Activated effector memory CD4-positive, alpha-beta T cell treated with anti-CD3 and anti-CD28 coated beads, Interleukin-2, amount 50 U/mL, for 16 hours (primary cell): ENCODE measurements around the gene SELENOO.
A peak's percentile ranks its signal among the peaks of the same experiment; 100 is the strongest.
"Not testable (repeated sequence)": the region's sequence is repeated elsewhere in the genome, so short reads cannot be mapped to it uniquely, and the experiment has no call there.

ENCODE experiments used
- DNase-seq: peaks from one replicate; pipeline ENCODE4 v3.0.0-alpha.2; 2020

The SELENOO gene

DNA sequence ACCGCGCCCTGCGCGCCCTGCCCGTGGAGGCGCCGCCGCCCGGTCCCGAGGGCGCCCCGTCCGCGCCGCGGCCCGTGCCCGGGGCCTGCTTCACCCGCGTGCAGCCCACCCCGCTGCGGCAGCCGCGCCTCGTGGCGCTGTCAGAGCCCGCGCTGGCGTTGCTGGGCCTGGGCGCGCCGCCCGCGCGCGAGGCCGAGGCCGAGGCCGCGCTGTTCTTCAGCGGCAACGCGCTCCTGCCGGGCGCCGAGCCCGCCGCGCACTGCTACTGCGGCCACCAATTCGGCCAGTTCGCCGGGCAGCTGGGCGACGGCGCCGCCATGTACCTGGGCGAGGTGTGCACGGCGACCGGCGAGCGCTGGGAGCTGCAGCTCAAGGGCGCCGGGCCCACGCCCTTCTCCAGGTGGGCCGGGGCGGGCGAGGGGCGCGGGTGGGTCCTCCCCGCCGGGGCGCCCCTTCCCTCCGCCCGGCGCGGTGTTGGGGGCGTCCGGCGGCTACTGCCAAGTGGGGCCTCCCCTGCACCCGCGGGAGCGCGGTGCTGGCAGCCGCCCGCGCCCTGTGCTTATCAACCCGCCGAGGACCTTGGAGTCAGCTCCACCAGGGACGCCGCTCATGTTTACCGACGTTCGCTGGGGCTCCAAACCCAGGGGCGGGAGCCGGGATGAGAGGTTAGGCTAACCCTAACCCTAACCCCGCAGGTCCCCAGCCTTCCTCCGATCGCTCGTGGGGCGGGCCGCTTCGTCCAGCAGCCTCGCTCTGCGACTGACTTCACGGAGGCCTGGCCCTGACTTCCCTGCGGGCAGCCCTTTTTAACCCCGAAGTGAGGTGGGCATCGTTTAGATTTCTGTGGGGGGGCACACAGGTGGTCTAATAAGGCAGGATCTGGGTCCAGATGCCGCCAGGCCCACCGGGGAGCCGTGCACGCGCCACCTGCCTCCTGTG is 649 bp downstream of the SELENOO start:
- no peak for DNase-seq

DNA sequence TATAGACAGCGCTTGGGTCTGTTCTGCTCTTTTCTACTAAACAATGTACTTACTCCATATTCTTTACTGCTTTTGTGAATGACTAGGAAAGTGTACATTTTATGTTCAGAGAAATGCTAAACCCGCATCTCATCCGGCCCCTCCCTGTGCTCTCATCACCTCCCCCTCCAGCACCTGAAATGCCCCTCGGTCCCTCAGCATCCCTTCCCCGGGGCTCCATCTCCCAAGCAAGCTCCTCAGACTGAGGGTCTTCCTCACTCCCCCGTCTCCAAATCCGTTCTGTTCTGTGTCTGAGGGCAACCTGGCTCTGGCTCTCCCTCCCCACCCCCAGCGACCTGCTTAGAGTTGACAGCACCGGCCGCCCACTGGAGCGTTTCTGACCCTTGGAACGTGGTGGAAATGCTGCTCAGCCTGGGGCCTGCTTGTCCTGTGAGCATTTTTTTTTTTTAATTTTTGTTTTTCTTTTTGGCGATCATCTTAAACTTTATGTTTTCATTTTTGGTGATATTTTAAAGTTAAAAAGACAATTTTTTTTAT is 1.4 kb downstream of the SELENOO start:
- no peak for DNase-seq

- no peak for DNase-seq
Measured at GRCh38 chr22:50203288-50203687, 2.5 kb downstream of the SELENOO start.

- DNase-seq = no peak
Measured at GRCh38 chr22:50204571-50204970, 3.8 kb downstream of the SELENOO start.

- DNase-seq = not testable (repeated sequence)
Measured at GRCh38 chr22:50204998-50205397, 4.2 kb downstream of the SELENOO start.

DNA sequence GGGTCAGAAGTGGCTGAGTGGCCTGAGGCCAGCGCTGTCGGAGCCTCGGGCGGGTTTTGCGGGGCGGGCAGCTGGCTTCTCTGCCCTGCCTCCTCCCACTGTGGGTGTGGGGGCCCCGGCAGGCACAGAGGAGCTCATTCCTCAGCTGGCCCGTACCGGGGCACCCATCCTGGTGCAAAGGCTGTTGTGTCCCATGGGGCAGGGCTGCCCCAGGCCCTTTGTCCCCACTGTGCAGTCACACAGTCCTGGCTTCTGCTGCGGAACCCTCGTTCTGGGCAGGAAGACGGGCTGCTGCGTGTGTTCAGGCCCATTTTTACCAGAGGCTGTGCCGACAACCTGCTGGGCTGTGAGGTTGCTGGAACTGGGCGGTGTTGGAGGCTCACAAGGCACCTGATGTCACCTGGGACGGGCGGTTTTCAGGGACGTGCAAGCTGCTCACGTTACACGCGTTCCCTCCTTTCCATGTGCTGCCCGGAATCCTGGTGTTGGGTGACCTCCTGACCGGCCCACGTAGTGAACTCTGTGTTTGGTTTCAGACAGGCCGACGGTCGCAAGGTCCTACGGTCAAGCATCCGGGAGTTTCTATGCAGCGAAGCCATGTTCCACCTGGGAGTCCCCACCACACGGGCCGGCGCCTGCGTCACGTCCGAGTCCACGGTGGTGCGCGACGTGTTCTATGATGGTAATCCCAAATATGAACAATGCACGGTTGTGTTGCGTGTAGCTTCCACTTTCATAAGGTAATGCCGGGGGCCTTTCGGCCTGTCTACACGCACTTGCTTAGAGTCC is 5.2 kb downstream of the SELENOO start:
- no peak for DNase-seq

DNA sequence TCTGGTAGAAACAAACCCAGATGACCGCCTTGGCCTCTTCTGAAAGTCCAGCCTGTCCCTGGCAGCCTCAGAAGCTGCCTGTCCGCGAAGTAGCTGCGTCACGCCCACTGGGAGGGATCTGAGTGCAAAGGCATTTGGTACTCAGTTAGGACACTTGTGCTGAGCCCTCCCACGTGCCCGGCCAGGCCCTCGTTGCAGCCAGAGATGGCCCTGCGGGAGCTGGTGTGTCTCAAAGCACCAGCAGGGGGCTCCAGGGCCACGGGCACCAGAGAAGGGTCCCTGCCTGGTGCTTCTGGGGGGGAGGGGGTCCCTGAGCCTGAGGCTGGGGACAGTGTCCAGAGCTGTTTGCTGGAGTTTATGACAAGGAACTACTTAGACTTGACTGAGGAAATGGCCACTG is 5.8 kb downstream of the SELENOO start:
- DNase-seq = no peak

DNA sequence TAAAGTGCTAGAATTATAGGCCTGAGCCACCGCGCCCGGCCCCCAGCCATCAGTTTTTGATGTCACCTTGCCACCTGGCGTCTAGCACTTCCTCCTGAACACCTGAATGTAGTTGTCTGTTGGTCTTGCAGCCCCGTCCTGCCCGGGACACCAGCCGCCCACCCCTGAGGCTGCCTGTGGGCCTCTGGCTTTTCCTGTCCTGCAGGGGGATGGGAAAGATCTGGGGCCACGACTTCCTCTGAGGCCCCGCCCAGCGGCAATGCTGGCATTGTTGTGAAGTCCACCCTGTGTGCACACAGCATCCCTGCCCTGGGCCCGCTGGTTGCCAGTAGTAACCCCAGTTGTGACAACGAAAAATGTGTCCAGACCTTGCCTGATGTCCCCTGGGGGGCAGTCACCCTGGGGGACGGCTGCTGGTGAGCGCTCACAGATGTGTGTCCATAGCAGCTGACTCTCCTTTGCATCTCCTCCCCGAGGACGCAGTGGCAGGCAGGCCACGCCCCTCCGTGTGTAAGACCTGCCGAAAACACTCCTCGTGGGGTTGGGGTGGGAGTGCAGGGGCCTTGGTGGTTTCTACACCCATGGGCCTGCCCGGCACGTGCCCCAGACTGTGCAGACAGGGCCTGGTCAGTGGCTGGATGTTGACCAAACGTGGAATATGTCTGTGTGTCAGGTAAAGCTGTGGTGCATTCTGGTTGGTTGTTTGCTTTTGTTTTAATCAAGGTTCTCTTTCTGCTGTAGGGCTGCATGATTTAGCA is 6.8 kb downstream of the SELENOO start:
- DNase-seq = no peak

- no peak for DNase-seq
Measured at GRCh38 chr22:50208430-50208938, 7.7 kb downstream of the SELENOO start.

DNA sequence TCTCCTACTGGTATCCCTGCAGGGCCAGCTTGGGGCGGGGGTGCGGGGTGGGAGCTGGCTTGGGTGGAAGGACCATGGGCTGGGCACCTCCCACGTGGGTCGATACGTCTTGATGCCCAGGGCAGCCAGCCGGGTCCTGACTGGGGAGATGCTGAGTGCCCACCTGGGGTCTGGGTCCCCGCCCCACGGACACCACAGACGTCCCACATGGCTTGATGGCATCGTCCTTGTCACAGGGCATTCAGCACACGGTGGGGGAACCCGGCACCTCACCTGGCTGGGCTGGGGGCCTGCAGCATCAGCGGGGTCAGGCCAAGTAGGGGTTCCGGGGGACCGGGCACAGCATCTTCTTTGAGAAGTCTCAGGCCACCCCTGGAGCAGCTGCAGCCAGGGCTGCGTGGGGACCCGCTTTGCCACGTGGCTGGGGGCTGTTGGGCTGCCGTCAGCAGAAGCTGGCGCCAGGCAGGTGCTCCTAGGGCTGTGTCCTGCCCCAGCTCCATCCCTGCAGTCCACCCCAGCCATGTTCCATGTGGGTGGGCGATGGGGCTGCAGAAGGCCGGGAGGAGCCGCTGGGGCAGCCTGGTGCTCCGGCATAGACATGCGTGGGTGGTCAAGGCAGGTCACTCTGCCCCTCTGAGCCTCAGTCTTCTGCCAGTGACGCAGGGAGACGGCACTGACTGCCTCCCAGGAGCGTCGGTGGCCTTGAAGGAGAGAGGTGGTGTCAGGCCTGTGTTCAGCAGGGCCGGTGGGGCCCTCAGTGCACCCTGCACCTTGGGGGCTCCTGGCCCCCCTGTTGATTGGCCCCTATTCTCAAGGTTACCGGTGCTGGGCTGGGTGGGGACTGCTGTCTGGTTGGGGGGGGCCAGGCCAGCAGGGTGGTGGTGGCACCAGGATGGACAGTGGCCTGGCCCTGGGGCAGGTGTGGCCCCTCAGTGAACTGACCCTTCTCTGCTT is 8.4 kb downstream of the SELENOO start:
- no peak for DNase-seq

DNA sequence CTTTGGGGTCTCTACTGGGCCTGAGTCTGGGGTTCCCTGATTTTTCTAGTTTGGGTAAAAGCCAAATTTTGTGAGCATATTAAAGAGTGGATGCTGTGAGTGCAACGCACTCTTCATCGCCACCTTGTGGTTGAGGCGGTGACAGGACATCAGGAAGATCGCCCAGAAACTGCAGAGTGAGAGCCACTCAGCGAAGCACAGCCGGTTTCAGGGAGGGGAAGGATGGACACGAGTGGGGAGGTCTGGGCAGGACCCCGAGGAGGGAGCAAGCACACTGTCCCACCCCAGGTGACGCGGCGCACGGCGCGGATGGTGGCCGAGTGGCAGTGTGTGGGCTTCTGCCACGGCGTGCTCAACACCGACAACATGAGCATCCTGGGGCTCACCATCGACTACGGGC is 9.1 kb downstream of the SELENOO start:
- DNase-seq = peak; percentile 86

- DNase-seq = no peak
Measured at GRCh38 chr22:50210378-50211139, 9.7 kb downstream of the SELENOO start.

DNA sequence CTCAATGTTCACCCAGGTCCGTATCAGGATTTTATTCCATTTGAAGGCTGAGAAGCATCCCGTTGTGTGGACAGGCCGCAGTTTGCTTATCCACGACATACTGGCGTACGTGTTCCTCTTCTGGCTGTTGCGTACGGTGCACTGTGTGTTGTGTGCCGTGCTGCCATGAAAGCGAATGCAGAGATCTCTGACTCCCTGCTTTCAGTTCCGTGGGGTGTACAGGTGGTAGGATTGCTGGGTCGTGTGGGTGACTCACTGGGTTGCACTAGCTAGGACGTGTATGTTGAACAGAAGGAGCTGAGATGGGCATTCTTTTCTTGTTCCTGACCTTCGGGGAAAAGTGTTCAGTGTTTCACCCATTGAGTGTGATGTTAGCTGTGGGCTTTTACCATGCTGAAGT is 10.3 kb downstream of the SELENOO start:
- no peak for DNase-seq

DNA sequence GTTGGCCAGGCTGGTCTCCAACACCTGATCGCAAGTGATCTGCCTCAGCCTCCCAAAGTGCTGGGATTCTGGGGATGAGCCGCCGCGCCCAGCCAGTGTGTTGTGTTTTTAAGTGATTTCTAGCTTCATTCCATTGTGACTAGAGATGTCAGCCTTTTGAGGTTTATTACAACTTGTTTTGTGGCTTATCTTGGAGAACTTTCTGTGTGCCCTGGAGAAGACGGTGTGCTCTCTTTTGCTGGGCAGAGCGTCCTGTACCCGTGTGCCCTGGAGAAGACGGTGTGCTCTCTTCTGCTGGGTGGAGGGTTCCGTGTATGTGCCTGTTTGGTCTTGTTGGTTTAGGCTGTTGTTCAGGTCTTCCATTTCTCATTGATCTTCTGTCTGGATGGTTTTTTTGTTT is 12.5 kb downstream of the SELENOO start:
- DNase-seq = no peak

DNA sequence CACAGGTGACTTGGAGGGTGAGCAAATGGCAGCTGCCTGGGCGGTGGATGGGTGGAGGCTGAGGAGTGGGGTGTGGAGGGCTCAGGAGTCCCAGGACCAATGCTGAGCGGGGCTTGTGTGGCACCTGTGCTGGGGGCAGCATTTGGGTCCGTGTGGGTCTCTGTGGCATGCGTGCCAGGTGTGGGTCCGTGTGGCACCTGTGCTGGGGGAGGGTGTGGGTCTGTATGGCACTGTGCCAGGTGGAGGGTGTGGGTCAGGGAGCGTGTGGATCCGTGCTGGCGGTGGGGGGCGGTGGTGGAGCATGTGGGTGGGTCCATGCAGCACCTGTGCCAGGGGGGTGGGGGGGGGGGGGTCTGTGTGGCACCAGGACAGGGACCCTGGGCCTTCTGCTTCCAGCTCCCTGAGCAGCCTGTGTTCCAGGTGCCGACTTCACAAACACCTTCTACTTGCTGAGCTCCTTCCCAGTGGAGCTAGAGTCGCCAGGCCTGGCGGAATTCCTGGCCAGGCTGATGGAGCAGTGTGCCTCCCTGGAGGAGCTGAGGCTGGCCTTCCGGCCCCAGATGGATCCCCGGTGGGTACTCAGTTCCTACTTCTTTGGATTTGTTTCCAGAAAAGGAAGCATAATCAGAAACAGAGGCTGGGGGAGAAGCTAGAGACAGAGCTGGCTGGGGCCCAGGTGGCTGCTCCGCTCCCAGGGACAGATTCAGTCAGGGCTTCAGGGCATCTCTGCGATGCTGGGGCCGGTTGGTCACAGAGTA is 14.7 kb downstream of the SELENOO start:
- DNase-seq = no peak

DNA sequence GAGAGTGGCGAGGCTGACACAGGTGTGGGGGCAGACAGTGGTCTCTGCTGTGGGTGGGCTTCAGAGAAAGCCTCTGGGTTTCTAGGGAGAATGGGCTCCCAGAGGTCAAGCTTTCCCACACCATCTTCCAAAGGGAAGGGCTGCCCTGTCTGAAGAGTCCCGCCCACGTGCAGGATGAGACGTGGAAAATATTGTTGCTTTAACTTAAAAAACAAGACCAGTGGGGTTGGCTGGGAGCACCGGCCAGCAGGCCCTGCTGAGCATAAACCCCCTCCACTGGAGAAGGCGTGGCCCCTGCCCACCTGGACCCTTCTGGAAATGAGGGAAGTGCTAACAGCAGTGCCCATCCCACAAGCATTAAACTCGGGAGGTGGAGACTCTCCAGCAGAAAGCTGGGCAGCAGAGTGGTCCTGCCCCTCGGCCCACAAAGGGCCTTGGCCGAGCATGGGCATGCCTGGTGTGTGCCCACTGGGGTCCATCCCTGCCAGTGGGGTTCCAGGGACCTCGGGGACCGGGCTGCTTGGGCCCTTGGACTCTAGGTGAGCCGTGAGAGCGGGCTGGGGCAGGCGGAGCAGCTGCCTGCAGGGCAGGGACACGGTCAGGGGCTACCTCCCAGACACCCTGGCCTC is 15.4 kb downstream of the SELENOO start:
- DNase-seq = no peak

DNA sequence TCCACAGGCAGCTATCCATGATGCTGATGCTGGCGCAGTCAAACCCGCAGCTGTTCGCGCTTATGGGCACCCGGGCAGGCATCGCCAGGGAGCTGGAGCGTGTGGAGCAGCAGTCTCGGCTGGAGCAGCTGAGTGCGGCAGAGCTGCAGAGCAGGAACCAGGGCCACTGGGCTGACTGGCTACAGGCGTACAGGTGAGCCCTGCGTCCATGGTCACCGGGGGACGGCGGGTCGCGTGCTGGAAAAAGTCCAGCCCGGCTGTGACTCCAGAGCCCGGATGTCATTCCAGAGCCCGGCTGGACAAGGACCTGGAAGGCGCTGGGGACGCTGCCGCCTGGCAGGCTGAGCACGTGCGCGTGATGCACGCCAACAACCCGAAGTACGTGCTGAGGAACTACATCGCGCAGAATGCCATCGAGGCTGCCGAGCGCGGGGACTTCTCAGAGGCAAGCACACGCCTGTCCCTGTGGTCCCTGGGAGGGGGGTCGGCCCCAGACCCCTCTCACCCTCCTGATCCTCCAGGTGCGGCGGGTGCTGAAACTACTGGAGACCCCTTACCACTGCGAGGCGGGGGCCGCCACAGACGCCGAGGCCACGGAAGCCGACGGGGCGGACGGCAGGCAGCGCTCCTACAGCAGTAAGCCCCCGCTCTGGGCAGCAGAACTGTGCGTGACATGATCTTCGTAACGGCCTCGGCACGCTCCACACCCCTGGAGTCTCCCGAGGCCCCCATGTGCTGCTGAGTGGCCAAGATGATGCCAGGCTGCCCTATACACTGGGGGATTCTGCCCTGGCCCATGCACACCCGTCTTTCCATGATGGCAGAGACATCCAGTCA is 16.1 kb downstream of the SELENOO start:
- no peak for DNase-seq

DNA sequence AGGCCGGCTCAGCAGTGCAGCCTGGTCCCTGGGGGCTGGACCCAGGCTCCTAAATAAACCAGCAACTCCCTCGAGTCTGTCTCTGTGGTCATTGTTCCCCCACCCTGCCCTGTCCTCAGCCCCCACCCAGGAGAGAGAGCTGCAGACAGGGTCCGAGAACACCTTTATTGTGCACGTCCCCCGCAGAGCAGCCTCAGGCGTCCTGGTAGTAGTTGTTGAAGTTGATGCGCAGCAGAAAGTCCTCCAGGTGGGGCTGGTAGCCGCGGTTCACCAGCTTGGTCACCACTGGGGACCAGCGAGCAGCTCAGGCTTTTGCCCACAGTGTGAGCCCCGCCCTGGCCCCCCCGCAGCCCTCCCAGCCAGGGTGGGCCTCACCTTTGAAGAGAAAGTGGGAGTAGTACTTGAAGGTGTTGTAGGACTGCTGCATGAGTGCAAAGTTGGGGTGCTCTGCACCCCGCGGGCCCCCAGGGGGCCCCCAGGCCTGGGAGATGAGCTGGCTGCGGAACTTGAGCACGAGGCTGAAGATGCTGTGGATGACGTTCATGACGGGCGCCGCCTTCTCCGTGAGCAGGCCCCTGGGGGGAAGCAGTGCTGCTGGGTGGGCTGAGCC is 16.8 kb downstream of the SELENOO start:
- DNase-seq = no peak
